Neural progenitor cell (in vitro differentiated cells): ENCODE measurements around the gene SMG7.

Source experiments
- CTCF ChIP-seq: fragments of 200-600 bp; sonication (generic); IDR thresholded peaks from 2 replicates; pipeline ENCODE4 v1.5.1; 2017; ENCODE audit warnings: antibody characterized with exemption, mild to moderate bottlenecking
- EZH2 ChIP-seq: fragments of 200-600 bp; sonication (generic); IDR thresholded peaks from 2 replicates; pipeline ENCODE4 v1.6.1; 2017; ENCODE audit warnings: antibody characterized with exemption, mild to moderate bottlenecking, moderate library complexity
- EZH2phosphoT487 ChIP-seq: fragments of 200-600 bp; sonication (generic); IDR thresholded peaks from 2 replicates; pipeline ENCODE4 v1.6.1; 2017; ENCODE audit warnings: antibody characterized with exemption

- no peak for TF ChIP-seq CTCF
- TF ChIP-seq EZH2, result no peak
- no peak for TF ChIP-seq EZH2phosphoT487
Measured at GRCh38 chr1:183584147-183584546, 111.8 kb downstream of the SMG7 start.
